Endothelial cell of umbilical vein (primary cell): ENCODE measurements around the gene ARHGEF19. TPM values are rescaled to one million over a fixed set of nuclear protein-coding genes. Genes with fewer than 3 reads are reported as not detected.

ENCODE experiments used
- BruUV-seq: library from RNA; stranded (reverse); fragments of 400-500 nt; replicated peaks from 2 replicates; lab custom pipeline; 2021; lab: Mats Ljungman, UMichigan
- CTCF ChIA-PET: fragments of 300-600, 350-600 bp; sonication (Branson Sonifier 250); formaldehyde crosslinking; loops from one replicate; lab custom pipeline; 2021; ENCODE audit warnings: antibody characterized with exemption, inconsistent platforms; lab: Charles Lee
- POLR2A ChIA-PET: fragments of 300-600, 350-600 bp; sonication (Branson Sonifier 250); formaldehyde crosslinking; loops from one replicate; lab custom pipeline; 2021; ENCODE audit warnings: antibody characterized with exemption, inconsistent platforms; lab: Charles Lee
- DNase-seq: peaks from one replicate; pipeline ENCODE4 v3.0.0-alpha.2; 2011; ENCODE audit warnings: low read depth, low spot score
- FAIRE-seq: peaks from 2 replicates; lab custom pipeline; 2011; peaks lifted over from hg19 to GRCh38; lab: Jason Lieb, UNC
- H2AFZ ChIP-seq: 2 replicates; pipeline ENCODE4 v1.6.0; 2012; ENCODE audit warnings: low read depth, low read length, control low read depth, inconsistent platforms
- H3K27ac ChIP-seq: 2 replicates; pipeline ENCODE4 v1.5.1; 2011; ENCODE audit warnings: low read depth, mild to moderate bottlenecking, control low read depth, low read length, moderate library complexity; ENCODE audit not compliant: insufficient read depth
- H3K27me3 ChIP-seq, 2 experiments: 2 replicates each; pipeline versions ENCODE4 v1.6.0 to v1.6.1; 2011; ENCODE audit warnings: low read length in 2 of 2, mixed read lengths in 1 of 2; ENCODE audit not compliant: control insufficient read depth in 2 of 2, insufficient read depth in 2 of 2
- H3K36me3 ChIP-seq, 2 experiments: 2 replicates in 1 of 2; 3 replicates in 1 of 2; pipeline ENCODE4 v1.5.1; 2011; ENCODE audit warnings: low read length in 2 of 2, mild to moderate bottlenecking in 1 of 2, moderate library complexity in 1 of 2; ENCODE audit not compliant: control insufficient read depth in 2 of 2, insufficient read depth in 2 of 2; ENCODE audit errors: extremely low read depth in 1 of 2
- H3K4me1 ChIP-seq: 3 replicates; pipeline ENCODE4 v1.5.1; 2011; ENCODE audit warnings: mild to moderate bottlenecking, low read length; ENCODE audit not compliant: control insufficient read depth, insufficient read depth; ENCODE audit errors: extremely low read depth
- H3K4me2 ChIP-seq: 2 replicates; pipeline ENCODE4 v1.6.1; 2011; ENCODE audit warnings: low read length, control low read depth, mixed read lengths; ENCODE audit not compliant: insufficient read depth
- H3K4me3 ChIP-seq, 3 experiments: fragments of 200-600 bp in 1 of 3; sonication (generic), shearing (Covaris generic) in 1 of 3; replicated peaks in 1 of 3; 2 replicates each; pipeline ENCODE4 v1.5.1; 2011 to 2016; ENCODE audit warnings: control low read depth in 3 of 3, low read length in 3 of 3, mild to moderate bottlenecking in 2 of 3, inconsistent platforms in 1 of 3, low read depth in 1 of 3, moderate library complexity in 1 of 3; ENCODE audit not compliant: insufficient read depth in 1 of 3
- H3K79me2 ChIP-seq: 2 replicates; pipeline ENCODE4 v1.6.0; 2012; ENCODE audit warnings: low read length, inconsistent platforms; ENCODE audit not compliant: control insufficient read depth, insufficient read depth
- H3K9ac ChIP-seq: replicated peaks from 2 replicates; pipeline ENCODE3; 2011; ENCODE audit warnings: low read length, control low read depth; ENCODE audit not compliant: insufficient read depth; ENCODE audit errors: extremely low read depth
- H3K9me1 ChIP-seq: replicated peaks from 3 replicates; pipeline ENCODE4 v1.6.0; 2011; ENCODE audit warnings: mild to moderate bottlenecking, low read length; ENCODE audit not compliant: control insufficient read depth, insufficient read depth; ENCODE audit errors: extremely low read depth
- H3K9me3 ChIP-seq: replicated peaks from 2 replicates; pipeline ENCODE4 v1.5.1; 2012; ENCODE audit warnings: low read length, inconsistent platforms; ENCODE audit not compliant: control insufficient read depth, insufficient read depth
- H4K20me1 ChIP-seq: replicated peaks from 2 replicates; pipeline ENCODE3; 2011; ENCODE audit warnings: mild to moderate bottlenecking, low read length; ENCODE audit not compliant: control insufficient read depth, insufficient read depth; ENCODE audit errors: extremely low read depth
- CTCF ChIP-seq, 2 donors: IDR thresholded peaks; 1 replicate in 1 of 2; 2 replicates in 1 of 2; pipeline ENCODE4 v1.5.1; 2011; ENCODE audit warnings: low read length in 2 of 2, mild to moderate bottlenecking in 2 of 2, moderate library complexity in 2 of 2, control low read depth in 1 of 2, inconsistent platforms in 1 of 2, low read depth in 1 of 2; ENCODE audit not compliant: insufficient read depth in 1 of 2; ENCODE audit errors: extremely low read depth in 1 of 2
- EZH2 ChIP-seq: IDR thresholded peaks from 2 replicates; pipeline ENCODE4 v1.6.1; 2012; ENCODE audit warnings: borderline replicate concordance, low read depth, mild to moderate bottlenecking, moderate library complexity, low read length, inconsistent platforms; ENCODE audit not compliant: severe bottlenecking
- FOS ChIP-seq: IDR thresholded peaks from 2 replicates; pipeline ENCODE4 v1.6.1; 2011; ENCODE audit warnings: mild to moderate bottlenecking, low read length, moderate library complexity, borderline replicate concordance; ENCODE audit not compliant: insufficient read depth
- GATA2 ChIP-seq: IDR thresholded peaks from 2 replicates; pipeline ENCODE4 v1.7.0; 2011; ENCODE audit warnings: low read depth, mild to moderate bottlenecking, moderate library complexity, mixed read lengths, low read length; ENCODE audit not compliant: insufficient read length, insufficient read depth
- MYC ChIP-seq: IDR thresholded peaks from one replicate; pipeline ENCODE4 v1.6.1; 2011; ENCODE audit warnings: mild to moderate bottlenecking, low read depth, low read length
- POLR2A ChIP-seq: IDR thresholded peaks from 2 replicates; pipeline ENCODE4 v1.6.1; 2012; ENCODE audit warnings: low read depth, mild to moderate bottlenecking, control low read depth, low read length
- POLR2AphosphoS5 ChIP-seq: IDR thresholded peaks from 2 replicates; pipeline ENCODE4 v1.6.1; 2012; ENCODE audit warnings: low read depth, mild to moderate bottlenecking, control low read depth, low read length, moderate library complexity; ENCODE audit not compliant: insufficient read depth
- dilution Hi-C: fragments of 300-500 bp; cut with MboI; formaldehyde crosslinking; loops from one replicate; pipeline ENCODE4 v1.15.0; 2019; ENCODE audit warnings: low sequenced_read_pairs; ENCODE audit not compliant: extremely low pct_ligation_motif_present
- intact Hi-C: fragments of 100-400 bp; cut with micrococcal nuclease; formaldehyde crosslinking; loops from one replicate; pipeline ENCODE4 v1.10.0; 2022
- polyA plus RNA-seq, 4 experiments: library from polyadenylated mRNA; depleted of rRNA in 3 of 4; stranded (reverse) in 3 of 4; unstranded in 1 of 4; fragments of >200 nt; gene quantifications; 2 replicates each; pipeline versions ENCODE4 v1.2.1 to v1.2.3, GENCODE V29; 2011 to 2012; ENCODE audit warnings: missing spikeins in 1 of 4
- total RNA-seq: library from RNA; stranded (reverse); gene quantifications from 2 replicates; pipeline ENCODE4 v1.2.3, GENCODE V29; 2021

ARHGEF19 gene
- total and polyA plus RNA-seq, 2 donors (not counting 3 experiments of a cell fraction or from before 2014, with no cell fraction given), result 6.2 to 8.0 TPM

GRCh38 chr1:16231331-16232315, 19.2 kb upstream of the ARHGEF19 start:
- BruUV-seq, result no TSS peak
- H3K4me2 ChIP-seq, result no peak overlapping the region
- no peaks in the 10 kb centered on the region for H3K36me3 ChIP-seq
- DNase-seq (no peak), FAIRE-seq (no peak)
- H3K27ac ChIP-seq, result no peak overlapping the region
- no peaks in the 10 kb centered on the region for H3K9me3 ChIP-seq
- TF ChIP-seq FOS (no peak), CTCF (IDR thresholded peaks at IDR 0.05; ENCODE audit: extremely low read depth in 1 of 2, insufficient read depth in 1 of 2, low read depth in 1 of 2, low read length in 2 of 2) (no peak), POLR2A (no peak), MYC (no peak), POLR2AphosphoS5 (no peak), GATA2 (no peak), EZH2 (no peak)
- H3K79me2 ChIP-seq, result no peaks in the 10 kb centered on the region
- ChIA-PET CTCF (no interaction called here), POLR2A (interaction anchor here (0.7 kb wide), 1 partner anchor 131 kb away, joined by 12 read pairs; no protein-coding TSS in a partner anchor)
- H4K20me1 ChIP-seq, result no peaks in the 10 kb centered on the region
- H3K9ac ChIP-seq, result no peak overlapping the region
- intact Hi-C loops (no loop called here), dilution Hi-C loops (no loop called here)
- peaks cover 4% of the 10 kb centered on the region for H3K4me1 ChIP-seq
- peaks cover 14 to 17% of the 10 kb centered on the region in 2 experiments for H3K27me3 ChIP-seq
- no peak overlapping the region for H3K4me3 ChIP-seq
- H2AFZ ChIP-seq, result no peak overlapping the region
- no peaks in the 10 kb centered on the region for H3K9me1 ChIP-seq
